ENCODE measurements around the gene GALNT1. TPM values are rescaled to one million over a fixed set of nuclear protein-coding genes. Genes with fewer than 3 reads are reported as not detected.

The GALNT1 gene
- total RNA-seq, 2 experiments from 2014 or later = 49.5 to 51.8 TPM

- H3K4me1 Mint-ChIP-seq = no peaks in the 10 kb centered on the region
- no peaks in the 10 kb centered on the region for H3K36me3 Mint-ChIP-seq
- H3K4me3 Mint-ChIP-seq = no peak overlapping the region
- H3K9me3 Mint-ChIP-seq = peaks cover 17% of the 10 kb centered on the region
- H3K27ac Mint-ChIP-seq = no peak overlapping the region
- no peak for DNase-seq
- peaks cover 21% of the 10 kb centered on the region for H3K27me3 Mint-ChIP-seq
Measured at GRCh38 chr18:35721431-35722081, 140.0 kb downstream of the GALNT1 start.

- peaks cover 12% of the 10 kb centered on the region for H3K27me3 Mint-ChIP-seq
- H3K36me3 Mint-ChIP-seq = no peaks in the 10 kb centered on the region
- no peak overlapping the region for H3K4me3 Mint-ChIP-seq
- H3K27ac Mint-ChIP-seq = no peak overlapping the region
- H3K4me1 Mint-ChIP-seq = no peaks in the 10 kb centered on the region
- H3K9me3 Mint-ChIP-seq = peaks cover 23% of the 10 kb centered on the region
- no peak for DNase-seq
Measured at GRCh38 chr18:35728676-35729075, 147.1 kb downstream of the GALNT1 start.

GRCh38 chr18:35729991-35730668 lies 148.6 kb downstream of the GALNT1 start:
- no peak for DNase-seq
- Mint-ChIP-seq H3K36me3 (no peaks in the 10 kb centered on the region), H3K27me3 (peaks cover 4% of the 10 kb centered on the region), H3K9me3 (peaks cover 23% of the 10 kb centered on the region), H3K27ac (no peak overlapping the region), H3K4me3 (no peak overlapping the region), H3K4me1 (no peaks in the 10 kb centered on the region)

GRCh38 chr18:35730691-35731370 lies 149.3 kb downstream of the GALNT1 start:
- DNase-seq = no peak
- Mint-ChIP-seq H3K9me3 (peaks cover 23% of the 10 kb centered on the region), H3K27ac (no peak overlapping the region), H3K36me3 (no peaks in the 10 kb centered on the region), H3K27me3 (peaks cover 4% of the 10 kb centered on the region), H3K4me3 (no peak overlapping the region), H3K4me1 (no peaks in the 10 kb centered on the region)

- H3K4me3 Mint-ChIP-seq = no peak overlapping the region
- DNase-seq = no peak
- no peaks in the 10 kb centered on the region for H3K27me3 Mint-ChIP-seq
- no peaks in the 10 kb centered on the region for H3K4me1 Mint-ChIP-seq
- peaks cover 19% of the 10 kb centered on the region for H3K9me3 Mint-ChIP-seq
- no peaks in the 10 kb centered on the region for H3K36me3 Mint-ChIP-seq
- no peak overlapping the region for H3K27ac Mint-ChIP-seq
Measured at GRCh38 chr18:35731701-35732100, 150.2 kb downstream of the GALNT1 start.

GRCh38 chr18:35732162-35732561 lies 150.6 kb downstream of the GALNT1 start:
- no peak overlapping the region for H3K27ac Mint-ChIP-seq
- no peaks in the 10 kb centered on the region for H3K27me3 Mint-ChIP-seq
- H3K4me1 Mint-ChIP-seq = no peaks in the 10 kb centered on the region
- H3K4me3 Mint-ChIP-seq = no peak overlapping the region
- DNase-seq = no peak
- H3K36me3 Mint-ChIP-seq = no peaks in the 10 kb centered on the region
- H3K9me3 Mint-ChIP-seq = peaks cover 16% of the 10 kb centered on the region

GRCh38 chr18:35732636-35733035 lies 151.1 kb downstream of the GALNT1 start:
- H3K27ac Mint-ChIP-seq = no peak overlapping the region
- H3K9me3 Mint-ChIP-seq = peaks cover 16% of the 10 kb centered on the region
- H3K4me3 Mint-ChIP-seq = no peak overlapping the region

GRCh38 chr18:35733408-35733807 lies 151.9 kb downstream of the GALNT1 start:
- H3K27me3 Mint-ChIP-seq = no peaks in the 10 kb centered on the region
- peaks cover 17% of the 10 kb centered on the region for H3K9me3 Mint-ChIP-seq
- DNase-seq = no peak
- no peak overlapping the region for H3K27ac Mint-ChIP-seq
- no peaks in the 10 kb centered on the region for H3K36me3 Mint-ChIP-seq
- H3K4me1 Mint-ChIP-seq = no peaks in the 10 kb centered on the region
- no peak overlapping the region for H3K4me3 Mint-ChIP-seq

More at GRCh38 chr18:35732636-35733035, 151.1 kb downstream of the GALNT1 start:
- H3K36me3 Mint-ChIP-seq = no peaks in the 10 kb centered on the region
- no peaks in the 10 kb centered on the region for H3K4me1 Mint-ChIP-seq
- no peaks in the 10 kb centered on the region for H3K27me3 Mint-ChIP-seq
- no peak for DNase-seq

GRCh38 chr18:35736696-35737095 lies 155.2 kb downstream of the GALNT1 start:
- H3K4me3 Mint-ChIP-seq = no peak overlapping the region
- no peak for DNase-seq
- H3K27ac Mint-ChIP-seq = no peak overlapping the region
- H3K9me3 Mint-ChIP-seq = peaks cover 6% of the 10 kb centered on the region
- H3K27me3 Mint-ChIP-seq = peaks cover 4% of the 10 kb centered on the region
- H3K36me3 Mint-ChIP-seq = no peaks in the 10 kb centered on the region
- H3K4me1 Mint-ChIP-seq = no peaks in the 10 kb centered on the region

- H3K36me3 Mint-ChIP-seq = no peaks in the 10 kb centered on the region
- H3K27me3 Mint-ChIP-seq = peaks cover 17% of the 10 kb centered on the region
- H3K27ac Mint-ChIP-seq = no peak overlapping the region
Measured at GRCh38 chr18:35739778-35740177, 158.2 kb downstream of the GALNT1 start.

GRCh38 chr18:35740656-35741055 lies 159.1 kb downstream of the GALNT1 start:
- DNase-seq = no peak
- no peaks in the 10 kb centered on the region for H3K4me1 Mint-ChIP-seq
- no peak overlapping the region for H3K4me3 Mint-ChIP-seq
- H3K9me3 Mint-ChIP-seq = peaks cover 14% of the 10 kb centered on the region
- no peak overlapping the region for H3K27ac Mint-ChIP-seq
- peaks cover 21% of the 10 kb centered on the region for H3K27me3 Mint-ChIP-seq
- H3K36me3 Mint-ChIP-seq = peaks cover under 1% of the 10 kb centered on the region

More at GRCh38 chr18:35739778-35740177, 158.2 kb downstream of the GALNT1 start:
- DNase-seq = no peak
- Mint-ChIP-seq H3K4me3 (no peak overlapping the region), H3K9me3 (peaks cover 6% of the 10 kb centered on the region), H3K4me1 (no peaks in the 10 kb centered on the region)

GRCh38 chr18:35743916-35744315 lies 162.4 kb downstream of the GALNT1 start:
- Mint-ChIP-seq H3K4me1 (no peaks in the 10 kb centered on the region), H3K36me3 (peaks cover 1% of the 10 kb centered on the region), H3K27me3 (peaks cover 22% of the 10 kb centered on the region), H3K9me3 (peaks cover 15% of the 10 kb centered on the region), H3K4me3 (no peak overlapping the region), H3K27ac (no peak overlapping the region)
- no peak for DNase-seq

GRCh38 chr18:35745814-35746213 lies 164.3 kb downstream of the GALNT1 start:
- Mint-ChIP-seq H3K27me3 (peaks cover 19% of the 10 kb centered on the region), H3K4me1 (no peaks in the 10 kb centered on the region), H3K36me3 (peaks cover 1% of the 10 kb centered on the region), H3K9me3 (peaks cover 15% of the 10 kb centered on the region), H3K4me3 (no peak overlapping the region), H3K27ac (no peak overlapping the region)
- no peak for DNase-seq

GRCh38 chr18:35746826-35747339 lies 165.3 kb downstream of the GALNT1 start:
- Mint-ChIP-seq H3K36me3 (peaks cover 1% of the 10 kb centered on the region), H3K27me3 (peaks cover 18% of the 10 kb centered on the region), H3K27ac (no peak overlapping the region), H3K9me3 (peaks cover 15% of the 10 kb centered on the region), H3K4me1 (no peaks in the 10 kb centered on the region), H3K4me3 (no peak overlapping the region)
- DNase-seq = no peak

GRCh38 chr18:35747894-35748472 lies 166.4 kb downstream of the GALNT1 start:
- peaks cover 1% of the 10 kb centered on the region for H3K36me3 Mint-ChIP-seq
- H3K4me3 Mint-ChIP-seq = no peak overlapping the region
- DNase-seq = no peak
- H3K27me3 Mint-ChIP-seq = peaks cover 13% of the 10 kb centered on the region
- no peaks in the 10 kb centered on the region for H3K4me1 Mint-ChIP-seq
- H3K27ac Mint-ChIP-seq = no peak overlapping the region
- H3K9me3 Mint-ChIP-seq = peaks cover 15% of the 10 kb centered on the region

All from activated naive CD8-positive, alpha-beta T cell treated with anti-CD3 and anti-CD28 coated beads for 36 hours (primary cell).